ENCODE data around the gene KRT76.

Gene KRT76

GRCh38 chr12:52740584-52740983, 36.6 kb downstream of the KRT76 start:
- in situ Hi-C loops (cut with MboI; ENCODE audit: low sequenced_read_pairs): no loop called here

- in situ Hi-C loops (cut with MboI; ENCODE audit: low sequenced_read_pairs): no loop called here
Measured at GRCh38 chr12:52739963-52740362, 37.2 kb downstream of the KRT76 start.

GRCh38 chr12:52735816-52736632, 41.1 kb downstream of the KRT76 start:
- in situ Hi-C loops (cut with MboI; ENCODE audit: low sequenced_read_pairs): no loop called here

GRCh38 chr12:52735106-52735505, 42.0 kb downstream of the KRT76 start:
- in situ Hi-C loops (cut with MboI; ENCODE audit: low sequenced_read_pairs): no loop called here

- in situ Hi-C loops (cut with MboI; ENCODE audit: low sequenced_read_pairs): no loop called here
Measured at GRCh38 chr12:52730793-52731192, 46.4 kb downstream of the KRT76 start.

- in situ Hi-C loops (cut with MboI; ENCODE audit: low sequenced_read_pairs): no loop called here
Measured at GRCh38 chr12:52730383-52730782, 46.8 kb downstream of the KRT76 start.

GRCh38 chr12:52729147-52729546, 48.0 kb downstream of the KRT76 start:
- in situ Hi-C loops (cut with MboI; ENCODE audit: low sequenced_read_pairs): no loop called here

GRCh38 chr12:52728374-52728773, 48.8 kb downstream of the KRT76 start:
- in situ Hi-C loops (cut with MboI; ENCODE audit: low sequenced_read_pairs): no loop called here

GRCh38 chr12:52727037-52727436, 50.1 kb downstream of the KRT76 start:
- in situ Hi-C loops (cut with MboI; ENCODE audit: low sequenced_read_pairs): no loop called here

GRCh38 chr12:52726451-52726850, 50.7 kb downstream of the KRT76 start:
- in situ Hi-C loops (cut with MboI; ENCODE audit: low sequenced_read_pairs): no loop called here

GRCh38 chr12:52724384-52724783, 52.8 kb downstream of the KRT76 start:
- in situ Hi-C loops (cut with MboI; ENCODE audit: low sequenced_read_pairs): no loop called here

GRCh38 chr12:52722680-52723079, 54.5 kb downstream of the KRT76 start:
- in situ Hi-C loops (cut with MboI; ENCODE audit: low sequenced_read_pairs): no loop called here

- in situ Hi-C loops (cut with MboI; ENCODE audit: low sequenced_read_pairs): no loop called here
Measured at GRCh38 chr12:52721838-52722470, 55.2 kb downstream of the KRT76 start.

GRCh38 chr12:52720365-52720886, 56.7 kb downstream of the KRT76 start:
- in situ Hi-C loops (cut with MboI; ENCODE audit: low sequenced_read_pairs): no loop called here

Data from HL-60/S4 treated with retinoic acid at 250 ng/mL for 4 days and 3 days (cell line).